ENCODE data around the gene LRRC59.
"Not testable (repeated sequence)": the region's sequence is repeated elsewhere in the genome, so short reads cannot be mapped to it uniquely, and the experiment has no call there.

Gene LRRC59

DNA sequence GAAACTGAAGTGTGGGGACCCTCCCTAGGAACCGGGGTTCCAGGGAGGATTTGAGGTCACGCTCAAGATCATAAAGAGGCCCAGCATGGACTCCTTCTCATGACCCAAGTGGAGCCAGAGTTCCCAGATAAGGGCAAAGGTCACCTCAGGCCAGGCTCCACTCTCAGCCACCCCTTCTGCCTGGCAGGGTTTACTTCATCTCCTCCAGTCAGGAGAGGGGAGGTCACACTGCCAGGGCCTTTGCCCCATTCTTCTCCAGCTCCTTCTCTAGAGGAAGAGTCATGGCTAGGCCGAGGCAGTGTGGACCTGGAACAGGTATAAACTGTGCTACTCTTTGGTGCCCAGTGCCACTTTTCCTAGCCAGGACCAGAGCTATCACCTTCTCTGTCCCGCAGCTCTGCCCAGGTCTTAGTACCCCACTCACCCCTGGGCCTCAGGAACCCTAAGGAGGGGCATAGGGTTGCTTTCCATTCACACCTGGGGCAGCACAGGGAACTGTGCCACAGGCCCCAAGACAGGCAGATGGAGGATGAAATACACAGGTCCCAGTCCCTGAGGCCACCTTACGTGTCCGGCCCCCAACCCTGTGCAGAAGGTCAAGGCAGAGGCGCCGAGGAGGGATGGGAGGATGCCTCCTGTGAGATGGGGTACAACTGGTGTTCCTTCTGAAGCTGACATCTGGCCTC is 27.8 kb upstream of the LRRC59 start:
- DNase-seq (ENCODE audit: low spot score): no peak

GRCh38 chr17:50424246-50424995 is 27.1 kb upstream of the LRRC59 start:
- no peak for DNase-seq (ENCODE audit: low spot score)

- peak; percentile 32 for DNase-seq (ENCODE audit: low spot score)
These were observed 26.3 kb upstream of the LRRC59 start for GRCh38 chr17:50423553-50424159.

GRCh38 chr17:50422738-50423137 is 25.4 kb upstream of the LRRC59 start:
- DNase-seq (ENCODE audit: low spot score): no peak

DNA sequence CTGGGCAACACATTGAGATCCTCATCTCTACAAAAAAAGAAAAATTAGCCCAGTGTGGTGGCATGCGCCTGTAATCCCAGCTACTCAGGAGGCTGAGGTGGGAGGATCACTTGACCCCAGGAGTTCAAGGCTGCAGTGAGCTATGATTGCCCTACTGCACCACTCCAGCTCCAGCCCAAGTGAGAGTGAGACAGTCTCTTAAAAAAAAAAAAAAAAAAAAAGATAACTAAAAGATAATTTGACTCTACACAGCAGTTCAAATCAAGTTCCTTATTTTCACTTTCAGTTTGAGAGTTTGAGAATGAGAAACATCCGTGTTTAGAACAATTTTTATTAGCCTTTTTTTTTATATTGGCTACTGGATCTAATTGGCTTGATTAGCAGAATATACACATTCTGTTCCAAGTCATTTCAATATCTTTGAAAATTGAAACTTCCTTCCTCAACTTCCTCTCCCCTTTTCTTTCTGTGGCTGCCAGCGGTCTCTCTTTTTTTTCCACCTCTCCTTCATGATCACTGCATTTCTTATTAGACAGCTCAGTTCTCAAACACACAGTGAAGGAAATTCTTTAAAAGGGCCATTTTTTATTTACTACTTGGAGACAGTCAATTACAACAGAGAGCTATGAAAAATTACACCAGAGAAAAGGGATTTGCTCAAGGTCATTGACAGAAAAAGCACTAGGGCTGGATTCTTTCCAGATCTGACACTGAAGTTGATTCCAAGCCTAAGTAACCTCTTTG is 24.2 kb upstream of the LRRC59 start:
- no peak for DNase-seq (ENCODE audit: low spot score)

DNA sequence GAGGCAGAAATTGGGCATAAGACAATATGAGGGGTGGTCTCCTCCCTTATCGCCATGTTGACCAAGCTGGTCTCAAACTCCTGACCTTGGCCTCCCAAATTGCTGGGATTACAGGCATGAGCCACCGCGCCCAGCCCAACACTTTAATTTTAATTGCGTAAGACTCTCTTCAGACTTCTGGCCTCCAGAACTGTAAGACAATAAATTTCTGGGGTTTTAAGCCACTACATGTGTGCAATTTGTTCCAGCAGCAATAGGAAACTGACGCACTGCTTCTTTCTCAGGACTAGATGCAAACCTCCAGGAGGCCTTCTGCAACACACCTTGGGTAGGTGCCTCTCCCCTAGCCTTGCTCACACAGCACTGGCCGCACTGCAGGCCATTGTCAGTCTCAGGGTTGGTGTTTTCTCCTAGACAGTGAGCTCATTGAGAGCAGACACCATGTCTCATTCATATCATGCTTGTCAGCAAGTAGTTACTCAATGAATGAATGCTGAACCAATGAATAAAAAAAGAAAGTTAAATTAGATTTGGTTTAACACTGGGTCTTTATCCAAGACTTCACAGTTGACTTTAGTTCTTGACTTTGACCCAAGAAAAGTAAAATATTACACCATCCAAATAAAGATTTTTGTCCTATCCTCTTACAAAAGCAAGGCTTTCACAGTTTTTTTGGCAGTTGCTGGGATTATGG is 23.2 kb upstream of the LRRC59 start:
- DNase-seq (ENCODE audit: low spot score): no peak

DNA sequence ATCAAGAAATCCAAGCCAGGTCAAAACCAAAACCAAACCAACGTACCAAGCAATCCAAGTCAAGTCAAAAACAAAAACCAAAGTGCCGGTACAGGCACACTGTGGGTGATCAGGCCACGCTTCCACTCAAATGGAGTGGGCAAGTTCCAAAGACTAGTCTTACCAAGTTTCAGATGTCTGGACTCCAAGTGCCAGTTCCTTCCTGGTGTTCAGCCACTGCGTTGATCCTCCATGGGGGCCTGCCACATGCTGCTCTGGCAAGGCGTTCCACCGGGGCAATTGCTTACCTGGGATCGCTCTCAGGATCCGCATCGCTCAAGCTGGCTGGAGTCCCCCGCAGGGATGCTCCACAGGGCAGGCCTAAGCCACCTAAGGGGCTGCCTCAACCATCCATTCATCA is 22.3 kb upstream of the LRRC59 start:
- not testable (repeated sequence) for DNase-seq (ENCODE audit: low spot score)

GRCh38 chr17:50414808-50415207 is 17.5 kb upstream of the LRRC59 start:
- no peak for DNase-seq (ENCODE audit: low spot score)

GRCh38 chr17:50412188-50412732 is 14.9 kb upstream of the LRRC59 start:
- DNase-seq (ENCODE audit: low spot score): no peak

GRCh38 chr17:50407921-50408320 is 10.6 kb upstream of the LRRC59 start:
- DNase-seq (ENCODE audit: low spot score): no peak

- no peak for DNase-seq (ENCODE audit: low spot score)
These were observed 9.3 kb upstream of the LRRC59 start for GRCh38 chr17:50406578-50406977.

DNA sequence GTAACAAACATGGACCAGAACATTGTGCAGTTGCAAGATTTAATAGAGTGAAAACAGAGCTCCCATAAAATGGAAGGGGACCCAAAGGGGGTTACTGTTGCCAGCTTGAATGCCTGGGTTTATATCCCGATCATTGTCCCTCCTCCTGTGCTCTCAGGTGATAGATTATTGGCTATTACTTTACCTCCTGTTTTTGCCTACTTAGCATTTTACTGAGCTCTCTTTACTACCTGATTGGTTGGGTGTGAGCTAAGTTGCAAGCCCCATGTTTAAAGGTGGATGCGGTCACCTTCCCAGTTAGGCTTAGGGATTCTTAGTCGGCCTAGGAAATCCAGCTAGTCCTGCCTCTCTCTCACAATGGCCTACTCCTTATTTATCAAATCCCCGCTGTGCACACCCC is 8.0 kb upstream of the LRRC59 start:
- not testable (repeated sequence) for DNase-seq (ENCODE audit: low spot score)

- DNase-seq (ENCODE audit: low spot score): not testable (repeated sequence)
These were observed 2.3 kb upstream of the LRRC59 start for GRCh38 chr17:50399591-50399990.

- not testable (repeated sequence) for DNase-seq (ENCODE audit: low spot score)
These were observed 1.3 kb upstream of the LRRC59 start for GRCh38 chr17:50398672-50399071.

DNA sequence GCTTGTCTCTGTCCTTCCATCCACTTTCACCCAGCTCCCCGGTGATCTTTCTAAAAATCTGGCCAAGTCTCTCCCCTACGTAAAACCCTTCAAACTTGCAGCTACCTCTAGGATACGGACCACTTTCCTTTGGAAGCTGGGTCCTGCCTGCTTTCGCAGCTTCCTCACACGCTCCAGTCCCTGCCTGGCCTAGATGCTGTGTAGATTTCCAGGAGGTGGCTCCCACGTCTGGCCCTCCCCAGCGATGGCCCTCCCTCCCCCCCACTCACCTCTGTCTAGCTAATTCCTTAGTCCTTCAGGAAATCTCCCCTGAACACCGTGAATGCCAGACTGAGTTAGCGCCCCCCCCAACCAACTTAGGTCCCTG is 579 bp upstream of the LRRC59 start:
- DNase-seq (ENCODE audit: low spot score): peak; percentile 23

DNA sequence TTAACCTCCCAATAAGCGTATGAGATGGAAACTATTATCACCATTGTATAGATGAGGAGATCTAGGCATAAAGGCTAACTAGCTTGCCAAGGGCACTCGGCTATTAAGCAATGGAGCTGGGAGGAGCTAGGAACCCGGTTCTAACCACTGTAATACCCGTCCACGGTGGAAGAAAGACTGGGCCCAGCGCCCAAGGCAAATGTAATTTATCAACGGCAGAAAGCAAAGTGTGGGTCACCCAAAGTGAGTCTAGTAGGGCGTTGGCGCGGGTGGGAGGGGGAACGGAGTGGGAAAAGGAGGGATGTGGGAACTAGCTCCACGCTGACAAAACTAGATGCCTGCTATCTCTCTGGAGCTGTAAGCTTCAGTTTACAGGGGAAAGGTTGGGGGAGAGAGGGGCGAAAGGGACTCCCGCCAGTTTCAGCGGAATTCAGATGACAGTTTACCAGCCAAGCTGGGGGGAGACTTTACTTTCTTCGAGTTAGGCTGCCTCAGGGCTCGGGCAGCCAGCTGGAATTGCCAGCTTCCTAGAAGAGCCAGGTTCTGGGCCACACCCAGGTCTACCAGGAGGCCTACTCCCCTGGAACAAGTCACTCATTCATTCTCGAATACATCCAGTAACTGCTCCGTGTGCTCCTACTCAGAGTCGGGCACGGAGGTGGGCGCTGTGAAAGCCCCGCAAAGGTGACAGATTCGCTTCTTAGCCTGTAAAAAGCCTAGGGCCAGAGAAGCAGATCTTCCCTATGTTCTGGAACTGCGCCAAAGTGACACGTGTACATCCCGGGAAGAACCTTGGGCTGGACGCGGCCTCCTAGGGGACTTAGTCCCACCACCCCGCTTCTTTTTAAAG is 837 bp downstream of the LRRC59 start:
- DNase-seq (ENCODE audit: low spot score): peak; percentile 20

GRCh38 chr17:50394711-50395110 is 2.6 kb downstream of the LRRC59 start:
- DNase-seq (ENCODE audit: low spot score): no peak

DNA sequence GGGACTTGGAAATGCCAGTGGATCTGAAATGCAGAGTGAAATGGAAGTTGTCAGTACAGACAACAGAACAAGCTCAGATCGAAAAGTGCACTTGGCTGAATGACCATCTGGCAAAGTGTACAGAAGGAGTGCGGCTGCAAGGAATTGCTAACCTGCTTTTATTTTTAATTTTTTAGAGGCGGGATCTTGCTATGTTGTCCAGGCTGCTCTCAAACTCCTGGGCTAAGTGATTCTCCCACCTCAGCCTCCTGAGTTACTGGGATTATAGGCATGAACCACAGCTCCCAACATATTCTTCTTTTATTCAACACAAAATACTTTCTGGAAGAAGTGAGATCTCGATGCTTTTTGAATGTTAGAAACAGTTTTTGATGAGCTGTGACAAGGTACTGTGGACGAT is 3.6 kb downstream of the LRRC59 start:
- DNase-seq (ENCODE audit: low spot score): no peak

DNA sequence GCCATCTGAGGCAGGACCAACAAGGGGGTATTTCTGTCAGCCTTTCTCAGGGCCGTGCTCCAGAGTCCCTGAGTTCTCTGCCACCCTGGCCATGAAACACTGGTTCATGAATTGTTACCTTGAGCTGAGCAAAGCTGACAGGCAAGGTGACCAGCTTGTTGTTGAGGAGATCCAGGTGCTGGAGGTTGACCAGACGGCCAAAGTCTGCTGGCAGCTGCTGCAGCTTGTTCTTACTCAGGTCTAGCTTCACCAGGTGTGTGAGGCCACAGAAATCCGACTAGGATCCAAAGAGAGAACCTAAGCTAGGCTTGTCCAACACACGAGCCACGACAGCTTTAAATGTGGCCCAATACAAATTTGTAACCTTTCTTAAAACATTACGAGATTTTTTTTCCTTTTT is 4.7 kb downstream of the LRRC59 start:
- DNase-seq (ENCODE audit: low spot score): no peak

GRCh38 chr17:50389534-50389933 is 7.8 kb downstream of the LRRC59 start:
- DNase-seq (ENCODE audit: low spot score): no peak

DNA sequence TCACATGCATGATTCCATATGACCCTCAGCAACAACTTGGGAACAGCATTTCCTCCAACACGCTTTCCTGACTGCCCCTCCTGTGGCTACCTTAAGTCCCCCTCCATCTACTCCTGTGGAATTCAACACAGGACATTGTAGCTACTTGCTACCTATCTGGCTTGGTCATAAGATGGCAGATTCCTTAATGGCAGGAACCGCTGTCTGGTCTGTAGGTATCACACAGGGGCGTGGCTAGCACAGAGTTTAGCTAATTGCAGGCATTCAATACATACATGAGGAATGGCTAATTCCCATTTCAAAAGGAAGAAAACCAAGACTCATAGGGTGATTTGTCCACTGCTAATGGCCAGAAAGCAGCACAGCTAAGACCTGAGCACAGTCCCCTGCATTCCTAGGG is 8.6 kb downstream of the LRRC59 start:
- no peak for DNase-seq (ENCODE audit: low spot score)
